Measurements from ENCODE around the gene CDHR5. TPM values are rescaled to one million over a fixed set of nuclear protein-coding genes. Genes with fewer than 3 reads are reported as not detected.
A peak's percentile ranks its signal among the peaks of the same experiment; 100 is the strongest.

The CDHR5 gene
- total and polyA plus RNA-seq, 2 of the 4 experiments (the other 2 are of a cell fraction), result not detected

DNA sequence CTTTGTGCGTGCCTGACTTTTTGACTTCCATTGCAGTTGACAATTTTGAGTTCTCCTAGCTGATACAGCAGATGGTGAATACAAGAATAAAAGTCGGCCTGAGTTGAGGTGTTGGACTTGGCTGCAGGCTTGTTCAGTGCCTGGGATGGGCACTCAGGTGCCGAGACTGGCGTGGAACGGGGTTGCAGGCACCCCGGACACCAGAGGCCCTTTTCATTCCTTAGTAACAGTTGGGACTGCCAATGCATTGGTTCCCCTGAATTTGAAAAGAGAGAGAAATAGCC lies 47.2 kb downstream of the CDHR5 start:
- no peak overlapping the region for H2AFZ ChIP-seq (replicated peaks; ENCODE audit: low read length, poor library complexity)
- no TSS peak for BruUV-seq (replicated peaks)
- in situ Hi-C loops (cut with MboI; ENCODE audit: low sequenced_read_pairs), result no loop called here
- peaks cover 2 to 40% of the 10 kb centered on the region in 2 experiments; a peak in 3 of 4 replicates for H3K79me1 ChIP-seq (ENCODE audit: low read depth in 1 of 2, low read length in 2 of 2)
- peak overlapping the region; percentile 97 for H3K9ac ChIP-seq (ENCODE audit: low read depth, low read length)
- ATAC-seq (ENCODE audit: low read depth) (no peak), DNase-seq (no peak)
- H2AK5ac ChIP-seq (ENCODE audit: low read depth, low read length), result no peak overlapping the region
- no peak overlapping the region for H2BK20ac ChIP-seq (ENCODE audit: low read depth, low read length)
- dilution Hi-C loops (cut with HindIII; ENCODE audit: low sequenced_read_pairs, unreplicated experiment), result no loop called here
- H2BK5ac ChIP-seq (ENCODE audit: low read depth, low read length, poor library complexity, severe bottlenecking), result no peak overlapping the region
- H3K14ac ChIP-seq (replicated peaks; ENCODE audit: low read depth, low read length), result 0 out of 2 replicates have a peak overlapping the region, but pooled peaks have one; percentile 0
- H3K27ac ChIP-seq (ENCODE audit: insufficient read depth, low read length), result peak overlapping the region; percentile 87
- ChIA-PET CTCF (no interaction called here), POLR2A (ENCODE audit: unreplicated experiment) (no interaction called here)
- H4K20me1 ChIP-seq (ENCODE audit: insufficient read depth, low read length), result peaks cover 60% of the 10 kb centered on the region
- peaks cover 18% of the 10 kb centered on the region for H3K9me1 ChIP-seq (ENCODE audit: insufficient read depth, low read length)
- no peak overlapping the region for H4K8ac ChIP-seq (ENCODE audit: low read depth in 2 of 2, low read length in 2 of 2)
- H3K27me3 ChIP-seq (ENCODE audit: control insufficient read depth, insufficient read depth, low read length), result no peaks in the 10 kb centered on the region; the same call in 1 of the 2 replicates
- TF ChIP-seq CHD1 (IDR thresholded peaks at IDR 0.05; ENCODE audit: low read depth, low read length) (no peak), CEBPB (IDR thresholded peaks at IDR 0.05; ENCODE audit: low read depth, low read length) (no peak), RFX5 (IDR thresholded peaks at IDR 0.05; ENCODE audit: low read depth, low read length) (no peak), RCOR1 (IDR thresholded peaks at IDR 0.05; ENCODE audit: insufficient replicate concordance, low read length) (no peak), MXI1 (IDR thresholded peaks at IDR 0.05; ENCODE audit: borderline replicate concordance, low read depth, low read length) (no peak), NFE2L2 (IDR thresholded peaks at IDR 0.05; ENCODE audit: low read depth, low read length) (no peak), MAZ (IDR thresholded peaks at IDR 0.05; ENCODE audit: borderline replicate concordance, low read depth, low read length) (no peak), BHLHE40 (IDR thresholded peaks at IDR 0.05; ENCODE audit: low read depth, low read length) (no peak), MAFK (IDR thresholded peaks at IDR 0.05; ENCODE audit: low read depth, low read length) (no peak), POLR2A (IDR thresholded peaks at IDR 0.05; ENCODE audit: low read depth, low read length) (no peak), RAD21 (IDR thresholded peaks at IDR 0.05; ENCODE audit: low read length) (no peak), FOS (IDR thresholded peaks at IDR 0.05; ENCODE audit: low read depth, low read length) (no peak), SMC3 (IDR thresholded peaks at IDR 0.05; ENCODE audit: low read depth, low read length) (no peak)
- TF ChIP-seq, protein P1, sequence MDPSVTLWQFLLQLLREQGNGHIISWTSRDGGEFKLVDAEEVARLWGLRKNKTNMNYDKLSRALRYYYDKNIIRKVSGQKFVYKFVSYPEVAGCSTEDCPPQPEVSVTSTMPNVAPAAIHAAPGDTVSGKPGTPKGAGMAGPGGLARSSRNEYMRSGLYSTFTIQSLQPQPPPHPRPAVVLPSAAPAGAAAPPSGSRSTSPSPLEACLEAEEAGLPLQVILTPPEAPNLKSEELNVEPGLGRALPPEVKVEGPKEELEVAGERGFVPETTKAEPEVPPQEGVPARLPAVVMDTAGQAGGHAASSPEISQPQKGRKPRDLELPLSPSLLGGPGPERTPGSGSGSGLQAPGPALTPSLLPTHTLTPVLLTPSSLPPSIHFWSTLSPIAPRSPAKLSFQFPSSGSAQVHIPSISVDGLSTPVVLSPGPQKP (IDR thresholded peaks at IDR 0.05; ENCODE audit: borderline replicate concordance, low read depth, low read length), result no peak
- TF ChIP-seq, protein P2, sequence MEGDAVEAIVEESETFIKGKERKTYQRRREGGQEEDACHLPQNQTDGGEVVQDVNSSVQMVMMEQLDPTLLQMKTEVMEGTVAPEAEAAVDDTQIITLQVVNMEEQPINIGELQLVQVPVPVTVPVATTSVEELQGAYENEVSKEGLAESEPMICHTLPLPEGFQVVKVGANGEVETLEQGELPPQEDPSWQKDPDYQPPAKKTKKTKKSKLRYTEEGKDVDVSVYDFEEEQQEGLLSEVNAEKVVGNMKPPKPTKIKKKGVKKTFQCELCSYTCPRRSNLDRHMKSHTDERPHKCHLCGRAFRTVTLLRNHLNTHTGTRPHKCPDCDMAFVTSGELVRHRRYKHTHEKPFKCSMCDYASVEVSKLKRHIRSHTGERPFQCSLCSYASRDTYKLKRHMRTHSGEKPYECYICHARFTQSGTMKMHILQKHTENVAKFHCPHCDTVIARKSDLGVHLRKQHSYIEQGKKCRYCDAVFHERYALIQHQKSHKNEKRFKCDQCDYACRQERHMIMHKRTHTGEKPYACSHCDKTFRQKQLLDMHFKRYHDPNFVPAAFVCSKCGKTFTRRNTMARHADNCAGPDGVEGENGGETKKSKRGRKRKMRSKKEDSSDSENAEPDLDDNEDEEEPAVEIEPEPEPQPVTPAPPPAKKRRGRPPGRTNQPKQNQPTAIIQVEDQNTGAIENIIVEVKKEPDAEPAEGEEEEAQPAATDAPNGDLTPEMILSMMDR (conservative IDR thresholded peaks at IDR 0.05; ENCODE audit: low read depth, low read length), result no peak
- TF ChIP-seq, protein P3, sequence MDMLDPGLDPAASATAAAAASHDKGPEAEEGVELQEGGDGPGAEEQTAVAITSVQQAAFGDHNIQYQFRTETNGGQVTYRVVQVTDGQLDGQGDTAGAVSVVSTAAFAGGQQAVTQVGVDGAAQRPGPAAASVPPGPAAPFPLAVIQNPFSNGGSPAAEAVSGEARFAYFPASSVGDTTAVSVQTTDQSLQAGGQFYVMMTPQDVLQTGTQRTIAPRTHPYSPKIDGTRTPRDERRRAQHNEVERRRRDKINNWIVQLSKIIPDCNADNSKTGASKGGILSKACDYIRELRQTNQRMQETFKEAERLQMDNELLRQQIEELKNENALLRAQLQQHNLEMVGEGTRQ (IDR thresholded peaks at IDR 0.05; ENCODE audit: low read depth, low read length), result no peak
- no peak overlapping the region for H3K18ac ChIP-seq (ENCODE audit: low read depth, low read length)
- peaks cover 9% of the 10 kb centered on the region for H3K36me3 ChIP-seq (ENCODE audit: control insufficient read depth, insufficient read depth, low read length)
- peak overlapping the region; percentile 61 for H3K4me3 ChIP-seq (ENCODE audit: insufficient read depth, low read depth, low read length)
- no peaks in the 10 kb centered on the region for H3K9me3 ChIP-seq (ENCODE audit: control insufficient read depth, insufficient read depth, low read length)
- H3K56ac ChIP-seq (ENCODE audit: extremely low read depth, insufficient read depth, low read length), result no peak overlapping the region
- peaks cover 16% of the 10 kb centered on the region for H3K4me1 ChIP-seq (ENCODE audit: control insufficient read depth, insufficient read depth, low read length)
- no peak overlapping the region; the same call in 1 of the 2 replicates for H3K23ac ChIP-seq (ENCODE audit: low read depth, low read length)
- H2BK15ac ChIP-seq (ENCODE audit: low read depth, low read length), result no peak overlapping the region
- H3K4ac ChIP-seq (ENCODE audit: low read depth, low read length), result no peak overlapping the region
- no peak overlapping the region for H4K5ac ChIP-seq (ENCODE audit: low read depth, low read length)
- WGBS, 2 experiments (ENCODE audit: extremely low coverage in 2 of 2, insufficient read length in 1 of 2), result 50% methylated on average over 1 of the region's 6 CpGs; no CpG with 5 or more reads in 1 of the 2 experiments
- H4K91ac ChIP-seq (ENCODE audit: insufficient read depth, low read depth, low read length), result no peak overlapping the region
- no peak overlapping the region for H2BK120ac ChIP-seq (ENCODE audit: low read depth, low read length)
- no peak overlapping the region for H2AK9ac ChIP-seq (replicated peaks; ENCODE audit: low read depth, low read length, poor library complexity)
- peak overlapping the region; percentile 95 for H3K4me2 ChIP-seq (ENCODE audit: low read depth, low read length)
- intact Hi-C loops (cut with micrococcal nuclease), result no loop called here

All from IMR-90 (cell line).